NCI-H2196 (cell line): ENCODE results near the gene RSKR.
A peak's percentile ranks its signal among the peaks of the same experiment; 100 is the strongest.
"Not testable (repeated sequence)": the region's sequence is repeated elsewhere in the genome, so short reads cannot be mapped to it uniquely, and the experiment has no call there.

Experiments
- DNase-seq: peaks from one replicate; lab custom pipeline; 2025; ENCODE audit not compliant: unreplicated experiment; lab: John Stamatoyannopoulos, UW

Gene RSKR

DNA sequence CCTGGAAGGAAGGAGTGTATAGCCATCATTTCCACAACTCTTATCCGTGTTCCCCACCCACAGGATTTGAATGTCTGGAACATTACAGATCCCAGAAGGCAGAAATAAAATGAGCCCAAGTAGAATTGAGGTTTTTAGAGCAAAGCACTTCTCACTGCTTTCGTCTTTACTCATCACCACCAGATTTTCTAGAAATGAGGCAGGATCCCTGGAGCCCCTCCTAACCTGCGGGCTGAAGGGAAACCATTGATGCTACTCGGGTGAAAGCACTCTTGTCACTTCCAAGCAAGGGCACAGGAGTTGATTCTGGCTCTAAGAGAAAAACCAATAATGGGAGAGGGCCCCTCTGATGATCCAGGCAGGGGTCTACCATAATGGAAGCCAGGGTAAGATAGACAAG, 34.5 kb downstream of the RSKR start:
- no peak for DNase-seq

DNA sequence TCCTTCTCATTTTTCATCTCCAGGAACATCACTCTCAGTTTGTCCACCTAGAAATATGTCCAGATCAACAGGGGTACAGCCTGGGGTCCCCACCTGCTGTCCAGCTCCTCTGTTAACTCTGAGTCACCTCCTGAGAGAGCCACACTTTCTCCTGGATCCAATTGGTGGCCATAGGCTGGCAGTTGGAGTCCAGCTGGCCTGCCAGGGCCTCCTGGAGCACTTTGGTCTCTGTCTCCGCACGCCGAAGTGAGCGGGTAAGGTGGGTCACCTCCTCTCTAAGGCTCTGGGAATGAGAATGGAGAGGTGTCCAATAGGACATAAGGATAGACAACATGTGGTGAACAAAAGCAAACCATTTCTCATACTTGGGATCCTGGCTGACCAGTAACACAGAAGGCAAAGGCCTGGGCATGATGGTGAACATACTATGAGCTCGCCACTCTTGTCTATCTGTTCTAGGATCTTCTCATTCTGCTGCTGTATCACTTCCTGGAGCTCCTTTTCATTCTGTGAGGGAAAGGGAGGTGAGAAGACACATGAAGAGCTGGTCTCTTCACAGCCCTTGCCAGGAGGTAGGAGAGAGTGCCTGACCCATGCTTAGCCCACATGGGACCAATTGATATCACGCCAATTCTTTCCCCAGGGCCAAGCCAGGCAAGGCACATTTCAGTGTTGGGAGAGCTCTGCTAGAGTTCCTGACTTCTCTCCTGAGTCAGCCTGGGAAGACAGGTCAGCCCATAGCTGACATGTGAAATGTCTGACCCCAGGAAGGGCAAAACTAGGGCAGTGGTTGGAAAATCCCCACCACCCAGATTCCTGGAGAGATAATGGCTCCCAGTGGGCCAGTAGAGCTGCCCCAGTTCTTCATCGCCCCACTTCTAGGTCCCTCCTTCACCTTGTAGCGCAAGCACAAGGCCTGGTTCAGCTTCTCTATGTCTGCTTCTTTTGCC, 35.5 kb downstream of the RSKR start:
- DNase-seq = no peak

DNA sequence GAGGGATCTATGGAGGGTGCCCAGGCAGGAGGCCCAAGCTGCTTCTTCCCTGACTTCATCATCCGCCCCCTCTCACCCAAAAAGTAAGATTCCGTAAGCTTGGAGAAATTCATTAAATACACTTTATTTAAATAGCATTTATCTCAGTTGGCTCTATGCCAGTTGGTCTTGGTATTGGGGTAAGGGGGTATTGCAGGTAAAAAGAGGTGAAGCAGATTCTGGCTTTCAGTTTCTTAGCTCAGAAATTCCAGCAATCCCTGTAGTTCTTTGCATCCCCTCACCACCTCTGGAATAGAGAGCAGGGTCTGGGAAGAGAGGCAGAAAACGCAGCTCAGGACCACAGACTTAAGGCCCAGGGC, 36.5 kb downstream of the RSKR start:
- no peak for DNase-seq

DNA sequence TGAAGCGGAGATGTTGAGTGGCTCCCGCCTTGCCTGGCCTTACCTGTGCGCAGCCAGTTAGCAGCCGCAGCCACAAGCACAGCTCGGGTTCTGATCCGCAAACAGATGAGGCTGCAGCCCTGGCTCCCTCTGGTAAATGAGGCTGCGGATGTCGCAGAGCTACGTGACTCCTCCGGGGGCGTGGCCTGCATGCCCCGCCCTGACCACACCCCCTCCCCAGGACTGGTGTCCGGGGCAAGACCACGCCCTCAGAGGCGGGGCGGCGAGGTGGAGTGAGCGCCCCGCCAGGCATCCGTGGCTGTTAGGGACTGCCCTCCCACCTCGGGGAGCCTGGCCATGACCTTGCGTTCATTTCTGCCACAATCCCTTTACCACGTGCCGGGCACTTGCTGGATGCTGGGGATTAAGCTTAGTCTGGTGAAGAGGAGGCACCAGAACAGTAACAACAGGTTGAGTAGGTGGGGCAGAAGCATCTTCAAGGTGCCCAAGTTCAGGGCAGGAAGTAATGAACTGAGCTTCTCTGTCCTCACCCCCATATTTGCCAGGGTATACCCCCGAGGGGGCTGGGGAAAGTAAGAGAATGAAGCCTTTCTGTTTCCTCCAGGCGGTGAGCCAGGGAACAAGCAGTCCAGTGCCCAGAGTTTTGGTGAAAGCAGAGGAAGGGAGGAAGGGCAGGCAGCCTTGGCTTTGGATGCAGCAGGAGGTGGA, 37.1 kb downstream of the RSKR start, which contains the start of gene ALDOC:
ALDOC (minus strand) TSS at position 138 of the 708 bp plus-strand sequence. CDS start 1,363 bp downstream, outside the sequence.
- DNase-seq = peak; percentile 93

DNA sequence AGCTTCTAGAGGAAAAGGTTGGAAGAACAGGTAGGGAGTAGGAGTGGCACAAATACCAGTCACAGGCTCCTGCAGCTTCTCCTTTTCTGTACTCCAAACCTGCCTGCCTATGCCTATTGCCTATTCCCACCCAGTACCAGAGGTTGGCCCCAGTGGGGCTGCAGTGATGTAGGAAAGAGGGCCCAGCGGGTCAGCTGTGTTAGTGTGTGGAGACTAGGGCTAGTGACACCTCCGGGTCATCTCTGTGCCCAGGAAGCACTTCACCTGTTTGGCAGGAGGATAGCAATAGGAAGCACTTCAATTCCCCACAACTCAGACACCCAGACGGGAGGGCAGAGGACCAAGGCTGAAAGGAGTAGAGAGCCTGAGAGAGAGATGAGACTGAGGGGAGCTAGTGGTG, 38.0 kb downstream of the RSKR start:
- DNase-seq = not testable (repeated sequence)

DNA sequence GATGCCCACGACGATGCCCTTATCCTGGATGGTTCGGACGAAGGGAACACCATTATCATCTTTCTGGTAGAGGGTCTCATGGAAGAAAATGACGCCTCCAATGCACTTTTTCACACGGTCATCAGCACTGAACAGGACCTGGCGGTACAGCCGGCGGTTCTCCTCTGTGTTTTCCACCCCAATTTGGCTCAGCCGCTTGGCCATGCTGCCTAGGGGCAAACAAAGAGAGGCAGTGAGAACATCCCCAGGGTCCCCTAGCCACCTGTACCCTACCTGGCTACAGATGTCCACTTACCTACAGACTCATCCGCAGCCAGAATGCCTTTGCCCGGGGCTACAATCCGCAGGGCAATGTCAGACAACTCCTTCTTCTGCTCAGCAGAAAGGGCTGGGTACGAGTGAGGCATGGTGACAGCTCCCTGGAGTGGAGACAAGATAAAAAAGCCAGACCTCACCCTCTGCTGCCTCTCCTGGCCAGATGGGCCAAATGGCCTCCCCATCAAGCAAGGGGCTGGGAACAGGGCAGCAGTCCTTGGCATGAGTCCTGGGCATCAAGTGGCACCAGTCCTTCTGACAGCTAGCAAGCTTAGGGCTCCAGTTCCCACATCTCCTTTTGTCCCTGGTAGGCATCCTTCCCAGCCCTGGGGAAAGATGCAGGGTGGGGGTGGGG, 38.7 kb downstream of the RSKR start:
- DNase-seq = no peak

DNA sequence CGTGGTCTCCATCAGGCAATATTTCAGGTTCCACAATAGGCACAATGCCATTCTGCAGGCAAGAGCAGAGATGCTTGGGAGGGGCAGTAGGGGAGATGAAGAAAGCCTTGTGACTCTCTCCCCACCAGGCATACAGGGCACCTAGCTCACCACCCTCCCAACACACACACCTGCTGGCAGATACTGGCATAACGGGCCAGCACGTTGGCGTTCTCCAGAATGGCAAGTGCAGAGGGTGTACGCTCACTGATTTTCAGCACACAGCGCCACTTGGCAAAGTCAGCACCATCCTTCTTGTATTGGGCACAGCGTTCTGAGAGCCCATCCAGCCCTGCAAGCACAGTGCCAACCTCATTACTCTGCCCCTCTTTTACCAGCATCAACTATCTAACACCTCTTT, 39.5 kb downstream of the RSKR start:
- no peak for DNase-seq

DNA sequence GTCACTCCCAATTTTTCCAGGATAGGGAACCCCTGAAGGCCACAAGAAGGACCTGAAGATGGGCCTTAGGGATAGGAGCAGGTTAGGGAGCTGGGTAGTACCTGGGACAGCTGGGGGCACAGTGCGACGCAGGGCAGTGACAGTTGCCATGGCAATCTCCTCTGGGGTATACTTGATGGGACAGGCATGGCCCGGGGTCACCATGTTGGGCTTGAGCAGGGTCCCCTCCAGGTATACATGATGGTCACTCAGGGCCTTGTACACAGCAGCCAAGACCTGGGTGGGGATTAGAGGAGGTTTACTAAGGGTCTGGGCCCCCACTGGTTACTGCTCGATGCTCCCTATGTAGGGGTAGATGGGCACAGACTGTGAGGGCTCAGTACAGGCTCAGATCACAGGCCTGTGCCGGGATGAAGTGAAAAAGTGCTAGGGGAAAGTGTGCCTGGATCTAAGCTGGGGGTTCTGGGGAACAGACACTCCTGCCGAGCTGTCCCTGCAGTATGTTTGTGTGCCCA, 40.0 kb downstream of the RSKR start:
- DNase-seq = no peak

DNA sequence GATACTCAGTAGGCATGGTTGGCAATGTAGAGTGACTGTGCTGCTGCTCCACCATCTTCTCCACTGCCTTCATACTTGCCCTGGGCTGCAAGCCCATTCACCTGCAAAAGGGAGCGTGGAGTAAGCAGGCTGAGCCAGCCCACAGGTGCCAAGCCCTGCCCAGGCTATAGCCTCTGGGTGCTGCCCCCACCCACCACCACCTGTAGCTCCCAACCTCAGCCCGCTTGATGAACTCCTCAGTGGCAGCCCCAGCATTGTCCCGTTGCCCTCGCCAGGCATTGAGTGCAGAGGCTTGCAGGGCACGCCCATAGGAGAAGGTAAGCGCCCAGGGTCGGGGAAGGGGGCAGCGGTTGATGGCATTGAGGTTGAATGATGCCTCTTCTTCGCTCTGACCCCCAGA, 40.5 kb downstream of the RSKR start:
- DNase-seq = no peak

DNA sequence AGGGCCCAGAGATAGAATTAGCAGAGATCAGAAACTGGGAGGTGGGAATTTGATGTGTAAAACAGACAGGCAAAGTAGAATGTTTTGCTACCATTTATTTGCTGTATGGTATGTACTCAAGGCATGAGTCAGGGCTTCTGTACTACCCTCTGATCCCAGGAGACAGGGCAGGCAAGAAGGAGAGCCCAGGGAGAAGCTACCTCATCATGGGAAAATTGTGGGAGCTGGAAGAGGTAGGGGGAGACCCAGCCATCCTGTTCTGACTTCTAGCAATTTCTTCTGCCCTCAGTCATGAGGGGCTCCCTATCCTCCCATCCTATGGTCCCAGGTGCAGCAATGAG, 41.0 kb downstream of the RSKR start:
- no peak for DNase-seq

DNA sequence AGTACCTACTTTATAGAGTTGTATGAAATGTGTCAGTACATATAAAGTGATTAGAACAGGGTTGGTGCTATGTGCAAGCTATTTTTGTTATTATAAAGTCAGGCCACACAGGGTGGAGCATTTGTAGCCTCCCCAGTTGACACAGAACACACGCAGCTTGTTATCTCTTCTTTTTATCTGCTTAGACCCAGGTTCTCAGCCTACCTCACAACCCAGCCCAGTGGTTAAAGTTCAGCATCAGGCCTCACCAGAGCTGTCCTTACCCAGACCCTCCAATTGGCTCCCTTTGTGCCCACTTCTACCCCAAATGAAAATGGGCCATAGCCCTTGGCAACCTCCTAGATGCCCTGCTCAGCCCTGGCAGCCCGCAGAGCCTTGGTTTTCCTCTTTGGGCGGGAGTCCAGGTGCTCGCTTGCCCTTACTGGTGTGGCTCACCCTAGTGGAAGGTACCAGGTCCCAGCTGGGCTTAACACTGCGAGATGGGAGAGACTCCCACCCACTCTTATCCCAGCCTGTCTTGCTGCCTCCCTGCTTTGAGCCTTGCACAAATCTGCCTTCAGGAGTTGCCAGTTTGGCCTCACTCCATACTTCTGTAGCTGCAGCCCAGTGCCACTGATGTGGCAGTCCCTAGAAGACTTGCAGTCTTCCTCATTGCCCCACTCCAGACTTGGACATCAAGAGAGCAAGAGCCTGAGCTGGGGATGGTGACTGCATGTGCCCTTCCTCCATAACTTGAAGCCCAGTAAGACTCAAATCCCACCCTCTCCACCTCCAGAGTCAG, 41.5 kb downstream of the RSKR start:
- DNase-seq = no peak

DNA sequence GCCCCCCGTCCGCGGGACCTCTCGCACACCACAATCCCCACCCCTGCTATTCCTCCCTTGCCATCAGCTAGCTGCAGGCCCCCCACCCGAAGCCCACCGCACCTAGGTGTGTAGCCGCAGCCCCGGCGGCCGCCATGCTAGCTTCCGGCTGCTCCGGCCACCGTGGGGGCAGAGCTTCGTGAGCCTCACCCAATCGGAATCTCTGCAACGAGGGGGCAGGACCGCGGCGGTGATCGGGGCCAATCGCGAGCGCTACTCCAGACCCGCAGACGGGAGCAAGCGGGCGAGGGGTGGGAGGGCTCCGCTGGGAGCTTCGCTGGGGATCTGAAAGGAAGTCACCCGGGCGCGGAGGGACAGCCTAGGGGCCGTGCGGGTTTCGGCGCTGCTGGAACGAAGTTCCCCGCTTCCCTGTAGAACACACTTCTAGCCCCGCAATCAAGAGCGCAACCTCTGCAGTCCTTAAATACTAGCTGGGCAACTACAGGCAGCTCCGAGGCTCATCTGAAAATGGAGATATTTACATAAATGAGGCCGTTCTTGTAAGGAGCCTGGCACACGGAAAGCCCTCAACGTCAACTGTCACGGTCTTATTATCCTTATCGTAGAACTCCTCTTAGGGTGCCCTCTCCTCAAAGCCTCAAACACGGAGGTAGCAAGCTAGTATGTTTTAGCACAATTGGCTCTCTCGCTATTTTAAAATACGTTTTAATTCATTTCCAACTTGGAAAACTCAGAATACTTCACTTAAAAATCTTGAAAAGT, 42.4 kb downstream of the RSKR start, which contains the start of gene PIGS:
PIGS (minus strand) TSS at position 164 of the 762 bp plus-strand sequence; CDS start at position 136, 28 bp downstream.
- peak; percentile 79 for DNase-seq

DNA sequence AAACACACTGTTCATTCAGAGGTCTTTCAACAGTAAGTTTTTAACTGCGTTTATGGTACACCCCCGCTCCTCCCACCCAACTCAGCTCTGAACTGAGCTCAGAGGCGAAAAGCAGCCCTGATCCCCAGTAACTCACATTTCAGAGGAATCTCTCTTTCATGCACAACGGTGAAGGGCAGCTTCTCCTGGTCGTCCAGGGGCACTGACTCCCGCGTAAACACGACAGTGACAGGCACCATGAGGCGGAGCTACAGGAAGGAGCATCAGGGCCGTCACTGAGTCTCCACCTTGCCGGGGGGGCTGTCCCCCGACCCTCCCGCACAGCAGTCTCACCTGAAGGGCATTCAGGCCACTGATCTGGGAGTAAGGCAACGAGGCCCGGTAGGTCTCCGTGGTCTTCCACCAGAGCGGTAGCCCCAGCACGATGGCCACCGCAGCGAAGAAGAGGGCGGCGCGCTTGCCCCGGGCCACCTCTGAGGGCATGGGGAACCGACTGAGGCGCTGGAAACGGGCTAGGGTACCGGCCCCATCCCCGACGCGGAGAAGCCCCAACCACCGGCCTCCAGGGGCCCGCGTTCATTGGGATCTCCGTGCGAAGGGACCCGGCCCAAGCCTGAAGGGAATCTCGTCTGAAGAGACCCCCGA, 43.1 kb downstream of the RSKR start:
- no peak for DNase-seq

DNA sequence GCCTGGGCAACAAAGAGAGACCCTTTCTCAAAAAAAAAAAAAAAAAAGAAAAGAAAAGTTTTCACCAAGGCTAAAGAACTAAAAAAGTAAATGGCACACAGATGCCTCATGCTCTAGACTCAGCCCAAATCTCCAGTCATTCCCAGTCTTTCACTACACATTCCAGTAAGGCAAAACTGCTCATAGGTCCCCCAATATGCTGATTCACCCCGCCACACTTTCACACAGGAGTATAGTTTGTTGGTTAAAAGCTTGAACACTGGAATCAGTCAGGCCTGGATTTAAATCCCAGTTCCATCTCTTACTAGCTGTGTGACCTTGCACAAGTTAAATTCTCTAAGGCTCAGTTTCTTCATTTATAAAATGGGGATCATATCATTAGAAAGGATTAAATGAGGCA, 44.5 kb downstream of the RSKR start:
- DNase-seq = no peak

DNA sequence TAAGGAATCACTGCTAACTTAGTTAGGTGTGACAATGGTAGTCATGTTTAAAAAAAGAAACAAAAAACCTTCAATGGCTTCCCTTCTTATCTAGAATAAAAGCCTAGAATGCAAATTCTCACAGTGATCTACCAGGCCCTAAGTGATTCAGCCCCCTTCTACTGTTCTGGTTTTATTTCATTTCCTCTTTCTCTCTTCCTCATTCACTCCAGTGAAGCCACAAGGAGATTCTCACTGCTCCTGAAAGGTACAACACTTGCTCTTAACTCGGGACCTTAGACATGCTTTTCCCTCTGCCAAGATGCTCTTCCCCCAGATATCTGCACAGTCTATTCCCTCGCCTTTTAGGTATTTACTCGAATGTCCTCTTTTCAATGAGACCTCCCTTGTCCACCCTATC, 46.4 kb downstream of the RSKR start:
- DNase-seq = no peak

DNA sequence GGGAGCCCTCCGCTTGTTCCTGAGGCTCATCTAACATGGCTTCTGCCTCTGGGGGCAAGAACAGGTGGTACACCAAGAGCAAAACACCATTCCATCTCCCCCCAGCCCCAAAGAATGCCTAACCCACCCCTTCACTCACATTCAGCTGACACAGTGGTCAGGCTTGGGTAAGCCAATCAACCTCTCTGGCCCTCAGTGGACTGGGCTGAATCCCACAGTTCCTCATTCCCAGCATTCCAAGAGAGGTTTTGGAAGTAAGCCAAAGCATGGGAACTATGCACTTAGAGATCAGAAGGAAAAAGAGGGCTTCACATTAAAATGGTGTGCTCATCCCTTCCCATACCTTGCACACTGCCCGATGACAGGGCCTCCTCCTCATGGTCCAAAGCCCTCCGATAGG, 50.5 kb downstream of the RSKR start:
- DNase-seq = no peak
